OCI-LY3 (cell line): ENCODE measurements around the gene PEAK1.
A peak's percentile ranks its signal among the peaks of the same experiment; 100 is the strongest.

Experiments used
- H2AFZ ChIP-seq: fragments of 200-600, 300-600 bp; shearing (Covaris generic); 2 replicates; pipeline ENCODE4 v1.6.0; 2014; ENCODE audit warnings: antibody characterized with exemption, low read depth, low read length
- H3K27ac ChIP-seq: fragments of 200-600, 300-600 bp; sonication (generic); 2 replicates; pipeline ENCODE4 v1.5.1; 2014; ENCODE audit warnings: mild to moderate bottlenecking, low read length, moderate library complexity, mixed read lengths
- H3K27me3 ChIP-seq: fragments of 200-600, 300-600 bp; sonication (generic); 2 replicates; pipeline ENCODE4 v1.6.1; 2014; ENCODE audit warnings: low read depth, low read length, mixed read lengths
- H3K36me3 ChIP-seq: fragments of 200-600, 300-600 bp; sonication (generic); replicated peaks from 2 replicates; pipeline ENCODE3; 2014; ENCODE audit warnings: low read depth, low read length, mixed read lengths
- H3K4me1 ChIP-seq: fragments of 300-600, 200-600 bp; sonication (generic); 2 replicates; pipeline ENCODE4 v1.6.1; 2014; ENCODE audit warnings: low read length, mixed read lengths
- H3K4me2 ChIP-seq: fragments of 200-600, 300-600 bp; sonication (generic); 2 replicates; pipeline ENCODE4 v1.6.1; 2014; ENCODE audit warnings: low read length, mixed read lengths
- H3K4me3 ChIP-seq: fragments of 300-600, 200-600 bp; sonication (generic); 2 replicates; pipeline ENCODE4 v1.5.1; 2014; ENCODE audit warnings: antibody characterized with exemption, mild to moderate bottlenecking, low read length, moderate library complexity
- H3K79me2 ChIP-seq: fragments of 300-600, 200-600 bp; shearing (Covaris generic); 2 replicates; pipeline ENCODE4 v1.6.1; 2014; ENCODE audit warnings: mild to moderate bottlenecking, low read length, mixed read lengths
- H3K9ac ChIP-seq: fragments of 300-600, 200-600 bp; shearing (Covaris generic); 2 replicates; pipeline ENCODE4 v1.6.0; 2014; ENCODE audit warnings: mild to moderate bottlenecking, low read length, moderate library complexity
- H3K9me3 ChIP-seq: fragments of 200-600, 300-600 bp; shearing (Covaris generic); 2 replicates; pipeline ENCODE4 v1.6.1; 2014; ENCODE audit warnings: low read length, mixed read lengths; ENCODE audit not compliant: insufficient read depth
- H4K20me1 ChIP-seq: fragments of 200-600, 300-600 bp; sonication (generic); 2 replicates; pipeline ENCODE4 v1.6.1; 2016; ENCODE audit warnings: low read length, mixed read lengths; ENCODE audit not compliant: insufficient read depth
- EZH2phosphoT487 ChIP-seq: fragments of 200-600 bp; shearing (Covaris generic); IDR thresholded peaks from 2 replicates; pipeline ENCODE4 v1.6.1; 2018; ENCODE audit warnings: antibody characterized with exemption, mixed run types, low read depth
- TF ChIP-seq, protein P1 (sequence below): fragments of 200-600, 300-600 bp; sonication (generic); IDR thresholded peaks from 2 replicates; pipeline ENCODE4 v1.5.1; 2014; ENCODE audit warnings: antibody characterized with exemption, low read length, low read depth

Gene PEAK1

GRCh38 chr15:77069521-77070121 lies 350.3 kb downstream of the PEAK1 start:
- Histone ChIP-seq H3K27ac (no peak overlapping the region), H3K4me1 (peaks cover 40% of the 10 kb centered on the region), H3K9me3 (no peaks in the 10 kb centered on the region), H3K36me3 (peaks cover 12% of the 10 kb centered on the region), H3K4me3 (peak overlapping the region; percentile 93), H3K9ac (peak overlapping the region; percentile 85), H2AFZ (no peak overlapping the region), H3K27me3 (0 out of 2 replicates have a peak, but pooled peaks cover 3% of the 10 kb centered on the region), H3K4me2 (peak overlapping the region; percentile 93), H4K20me1 (peaks cover 47% of the 10 kb centered on the region), H3K79me2 (peaks cover 63% of the 10 kb centered on the region)
- TF ChIP-seq, protein P1, sequence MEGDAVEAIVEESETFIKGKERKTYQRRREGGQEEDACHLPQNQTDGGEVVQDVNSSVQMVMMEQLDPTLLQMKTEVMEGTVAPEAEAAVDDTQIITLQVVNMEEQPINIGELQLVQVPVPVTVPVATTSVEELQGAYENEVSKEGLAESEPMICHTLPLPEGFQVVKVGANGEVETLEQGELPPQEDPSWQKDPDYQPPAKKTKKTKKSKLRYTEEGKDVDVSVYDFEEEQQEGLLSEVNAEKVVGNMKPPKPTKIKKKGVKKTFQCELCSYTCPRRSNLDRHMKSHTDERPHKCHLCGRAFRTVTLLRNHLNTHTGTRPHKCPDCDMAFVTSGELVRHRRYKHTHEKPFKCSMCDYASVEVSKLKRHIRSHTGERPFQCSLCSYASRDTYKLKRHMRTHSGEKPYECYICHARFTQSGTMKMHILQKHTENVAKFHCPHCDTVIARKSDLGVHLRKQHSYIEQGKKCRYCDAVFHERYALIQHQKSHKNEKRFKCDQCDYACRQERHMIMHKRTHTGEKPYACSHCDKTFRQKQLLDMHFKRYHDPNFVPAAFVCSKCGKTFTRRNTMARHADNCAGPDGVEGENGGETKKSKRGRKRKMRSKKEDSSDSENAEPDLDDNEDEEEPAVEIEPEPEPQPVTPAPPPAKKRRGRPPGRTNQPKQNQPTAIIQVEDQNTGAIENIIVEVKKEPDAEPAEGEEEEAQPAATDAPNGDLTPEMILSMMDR: no peak
- no peak for TF ChIP-seq EZH2phosphoT487

- Histone ChIP-seq H3K79me2 (peaks cover 72% of the 10 kb centered on the region), H3K9ac (no peak overlapping the region), H3K27ac (peak overlapping the region; percentile 83), H3K4me3 (0 out of 2 replicates have a peak overlapping the region, but pooled peaks have one; percentile 62), H3K9me3 (no peaks in the 10 kb centered on the region), H3K27me3 (no peaks in the 10 kb centered on the region), H3K4me1 (peaks cover 41% of the 10 kb centered on the region), H2AFZ (no peak overlapping the region), H3K36me3 (peaks cover 20% of the 10 kb centered on the region), H3K4me2 (peak overlapping the region; percentile 86), H4K20me1 (peaks cover 57% of the 10 kb centered on the region)
- no peak for TF ChIP-seq EZH2phosphoT487
- TF ChIP-seq, protein P1: no peak
Observed at GRCh38 chr15:77068633-77069032, 351.3 kb downstream of the PEAK1 start.

GRCh38 chr15:77067691-77068367 lies 352.1 kb downstream of the PEAK1 start:
- Histone ChIP-seq H3K27me3 (no peaks in the 10 kb centered on the region), H2AFZ (no peak overlapping the region), H3K4me2 (peak overlapping the region; percentile 86), H3K36me3 (peaks cover 22% of the 10 kb centered on the region), H3K9ac (peak overlapping the region; percentile 40), H3K79me2 (peaks cover 80% of the 10 kb centered on the region), H4K20me1 (peaks cover 62% of the 10 kb centered on the region), H3K4me1 (peaks cover 41% of the 10 kb centered on the region), H3K4me3 (peak overlapping the region; percentile 62), H3K9me3 (no peaks in the 10 kb centered on the region), H3K27ac (peak overlapping the region; percentile 83)
- TF ChIP-seq, protein P1: no peak

DNA sequence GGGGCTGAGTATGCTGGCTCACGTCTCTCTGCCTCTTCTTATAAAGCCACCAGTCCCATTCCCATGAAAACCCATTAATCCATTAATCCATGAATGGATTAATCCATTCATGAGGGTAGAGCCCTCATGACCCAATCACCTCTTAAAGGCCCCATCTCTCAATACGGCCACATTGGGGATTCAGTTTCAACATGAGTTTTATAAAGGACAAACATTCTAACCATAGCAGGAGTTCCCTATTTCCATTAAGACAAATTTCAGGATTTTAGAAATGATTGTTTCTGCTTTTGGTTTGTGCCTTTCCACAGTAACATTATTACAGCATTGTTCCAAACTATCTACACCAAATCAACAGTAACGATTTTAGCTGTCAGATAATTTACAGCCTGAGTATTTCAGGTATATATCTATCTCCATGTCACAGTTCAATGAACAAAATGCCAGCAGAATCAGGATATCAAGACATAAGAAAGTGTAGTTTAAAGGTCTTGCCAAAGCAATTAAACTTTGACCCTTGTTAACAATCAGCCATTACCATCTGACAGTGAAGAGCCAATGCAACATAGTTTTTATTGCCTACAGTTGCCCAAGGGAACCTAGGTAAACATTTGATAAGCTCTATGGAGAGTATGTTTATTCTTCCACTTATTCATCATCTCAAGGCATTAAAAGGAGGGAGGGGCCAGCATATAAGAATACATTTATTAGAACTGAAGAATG lies 352.8 kb downstream of the PEAK1 start:
- peak overlapping the region; percentile 83 for H3K27ac ChIP-seq
- H2AFZ ChIP-seq: no peak overlapping the region
- no peak overlapping the region for H3K9ac ChIP-seq
- peaks cover 68% of the 10 kb centered on the region for H4K20me1 ChIP-seq
- peak overlapping the region; percentile 62 for H3K4me3 ChIP-seq
- TF ChIP-seq EZH2phosphoT487: no peak
- TF ChIP-seq, protein P1: no peak
- H3K4me1 ChIP-seq: peaks cover 41% of the 10 kb centered on the region
- peak overlapping the region; percentile 86 for H3K4me2 ChIP-seq
- peaks cover 22% of the 10 kb centered on the region for H3K36me3 ChIP-seq
- H3K79me2 ChIP-seq: peaks cover 87% of the 10 kb centered on the region
- no peaks in the 10 kb centered on the region for H3K9me3 ChIP-seq
- no peaks in the 10 kb centered on the region for H3K27me3 ChIP-seq
